HG02938 (cell line): ENCODE results near the gene PRAMEF18.
"Not testable (repeated sequence)": the region's sequence is repeated elsewhere in the genome, so short reads cannot be mapped to it uniquely, and the experiment has no call there.

Source experiments
- ATAC-seq: cut with Tn5 transposase; IDR thresholded peaks from one replicate; pipeline ENCODE4 v1.9.1; 2021; ENCODE audit warnings: mild to moderate bottlenecking, moderate library complexity; ENCODE audit not compliant: unreplicated experiment

PRAMEF18 gene, protein sequence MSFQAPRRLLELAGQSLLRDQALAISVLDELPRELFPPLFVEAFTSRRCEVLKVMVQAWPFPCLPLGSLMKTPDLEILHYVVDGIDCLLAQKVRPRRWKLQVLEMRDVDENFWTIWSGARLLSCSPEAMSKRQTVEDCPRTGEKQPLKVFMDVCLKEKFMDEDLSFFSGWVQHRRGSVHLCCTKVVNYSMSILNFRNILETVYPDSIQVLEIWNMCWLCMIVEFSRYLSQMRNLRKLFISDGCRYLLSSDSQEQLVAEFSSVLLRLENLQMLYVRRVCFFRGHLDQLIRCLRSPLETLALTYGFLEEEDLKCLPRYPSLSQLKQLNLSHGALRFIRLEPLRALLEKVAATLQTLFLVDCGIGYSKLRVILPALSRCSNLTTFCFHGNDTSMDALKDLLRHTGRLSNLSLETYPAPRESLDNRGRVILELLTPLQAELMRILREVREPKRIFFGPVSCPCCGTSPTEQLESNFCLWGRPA

GRCh38 chr1:13225675-13226204 lies at the start of gene PRAMEF18:
TSS of gene PRAMEF18 (minus strand) at chr1:13226154. CDS start at chr1:13226106, 48 bp downstream.
- not testable (repeated sequence) for ATAC-seq

- ATAC-seq: not testable (repeated sequence)
These were observed 39.2 kb upstream of the PRAMEF18 start for GRCh38 chr1:13265124-13265523.

GRCh38 chr1:13253898-13254297 lies 27.9 kb upstream of the PRAMEF18 start, which contains the start of gene PRAMEF5:
TSS of gene PRAMEF5 (plus strand) at chr1:13254198. CDS start at chr1:13259269, 5,071 bp downstream.
- ATAC-seq: not testable (repeated sequence)

GRCh38 chr1:13247122-13247521 lies 21.2 kb upstream of the PRAMEF18 start:
- ATAC-seq: not testable (repeated sequence)

DNA sequence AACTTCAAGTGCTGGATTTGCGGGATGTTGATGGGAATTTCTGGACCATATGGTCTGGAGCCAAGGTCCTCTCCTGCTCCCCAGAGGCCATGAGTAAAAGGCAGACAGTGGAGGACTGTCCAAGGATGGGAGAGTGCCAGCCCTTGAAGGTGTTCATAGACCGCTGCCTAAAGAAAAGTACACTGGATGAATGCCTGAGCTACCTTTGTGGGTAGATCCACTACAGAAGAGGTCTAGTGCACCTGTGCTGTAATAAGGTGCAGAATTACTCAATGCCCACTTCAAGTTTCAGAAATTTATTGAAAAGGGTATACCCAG lies 20.6 kb upstream of the PRAMEF18 start:
- not testable (repeated sequence) for ATAC-seq

GRCh38 chr1:13245841-13246553 lies 20.0 kb upstream of the PRAMEF18 start:
- not testable (repeated sequence) for ATAC-seq

DNA sequence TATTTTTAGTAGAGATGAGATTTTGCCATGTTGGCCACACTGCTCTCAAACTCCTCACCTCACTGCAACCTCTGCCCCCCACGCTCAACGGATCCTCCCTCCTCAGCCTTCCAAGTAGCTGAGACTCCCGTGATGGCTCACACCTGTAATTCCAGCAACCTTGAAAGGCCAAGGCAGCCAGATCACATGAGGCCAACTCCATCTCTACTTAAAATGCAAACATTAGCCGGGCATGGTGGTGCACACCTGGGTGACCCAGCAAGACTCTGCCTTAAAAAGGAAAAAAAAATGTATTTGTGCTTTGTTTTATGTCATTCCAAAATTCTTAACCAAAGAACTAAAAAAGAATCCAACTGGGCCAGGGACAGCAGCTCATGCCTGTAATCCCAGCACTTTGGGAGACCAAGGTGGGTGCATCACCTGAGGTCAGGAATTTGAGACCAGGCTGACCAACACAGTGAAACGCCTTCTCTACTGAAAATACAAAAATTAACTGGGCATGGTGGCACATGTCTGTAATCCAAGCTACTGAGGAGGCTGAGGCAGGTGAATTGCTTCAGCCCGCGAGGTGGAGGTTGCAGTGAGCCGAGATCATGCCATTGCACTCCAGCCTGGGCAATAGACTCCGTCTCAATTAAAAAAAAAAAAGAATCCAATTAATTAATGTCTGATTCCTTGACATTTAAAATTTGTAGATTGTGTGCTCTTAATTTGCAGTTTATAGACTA lies 17.7 kb upstream of the PRAMEF18 start:
- ATAC-seq: not testable (repeated sequence)

GRCh38 chr1:13239633-13240032 lies 13.7 kb upstream of the PRAMEF18 start:
- not testable (repeated sequence) for ATAC-seq

GRCh38 chr1:13237572-13237971 lies 11.6 kb upstream of the PRAMEF18 start:
- not testable (repeated sequence) for ATAC-seq

GRCh38 chr1:13234057-13234456 lies 8.1 kb upstream of the PRAMEF18 start:
- ATAC-seq: not testable (repeated sequence)

DNA sequence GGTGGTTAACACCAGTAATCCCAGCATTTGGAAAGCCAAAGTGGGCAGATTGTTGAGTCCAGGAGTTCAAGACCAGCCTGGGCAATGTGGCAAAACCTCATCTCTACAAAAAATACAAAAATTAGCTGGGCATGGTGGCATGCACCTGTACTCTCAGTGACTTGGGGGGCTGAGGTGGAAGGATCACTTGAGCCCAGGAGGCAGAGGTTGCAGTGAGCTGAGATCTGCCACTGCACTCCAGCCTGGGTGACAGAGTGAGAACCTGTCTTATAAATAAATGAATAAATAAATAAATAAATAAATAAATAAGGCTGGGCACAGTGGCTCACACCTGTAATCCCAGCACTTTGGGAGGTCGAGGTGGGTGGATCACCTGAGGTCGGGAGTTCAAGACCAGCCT lies 6.1 kb upstream of the PRAMEF18 start:
- not testable (repeated sequence) for ATAC-seq

DNA sequence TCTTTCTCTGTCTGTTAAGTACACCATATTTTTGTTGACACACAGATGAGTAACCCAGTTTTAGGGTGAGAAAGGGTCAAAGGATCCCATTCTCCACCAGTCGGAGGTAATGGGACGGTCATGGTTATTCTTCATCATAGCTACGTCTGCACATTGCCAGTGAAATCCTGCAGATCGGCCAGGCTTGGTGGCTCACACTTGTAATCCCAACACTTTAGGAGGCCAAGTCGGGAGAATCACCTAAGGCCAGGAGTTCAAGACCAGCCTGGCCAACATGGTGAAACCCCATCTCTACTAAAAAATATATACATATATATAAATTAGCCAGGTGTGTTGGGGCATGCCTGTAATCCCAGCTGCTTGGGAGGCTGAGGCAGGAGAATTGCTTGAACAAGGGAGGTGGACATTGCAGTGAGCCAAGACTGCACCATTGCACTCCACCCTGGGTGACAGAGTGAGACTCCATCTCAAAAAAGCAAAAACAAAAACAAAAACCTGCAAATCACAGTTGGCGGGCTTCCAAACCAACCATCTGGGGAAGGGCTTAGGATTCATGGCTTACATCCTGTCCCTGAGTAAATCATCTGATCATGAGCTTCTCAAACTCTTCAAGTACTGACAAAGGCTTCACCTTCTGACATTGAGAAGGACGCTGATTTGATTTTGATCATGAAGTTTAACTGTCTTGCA lies 5.3 kb upstream of the PRAMEF18 start:
- not testable (repeated sequence) for ATAC-seq

DNA sequence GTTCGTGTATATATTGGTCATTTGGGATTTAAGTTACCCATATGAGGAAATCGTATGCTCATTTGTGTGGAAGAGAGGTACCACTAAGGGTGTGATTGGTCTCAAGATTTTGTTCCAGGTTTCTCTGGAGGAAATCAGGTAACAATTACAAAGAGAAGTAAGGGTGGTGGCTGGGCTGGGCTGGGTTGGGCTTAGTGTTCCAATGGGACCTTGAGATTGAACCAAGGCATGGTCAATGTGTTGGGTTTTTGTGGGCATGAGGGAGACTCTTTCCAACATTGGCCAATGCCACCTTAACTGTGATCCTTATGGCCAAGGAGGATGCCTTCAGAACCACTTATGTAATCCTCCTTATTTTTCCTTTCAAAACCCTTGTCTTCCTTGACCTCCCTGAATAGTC lies 4.6 kb upstream of the PRAMEF18 start:
- not testable (repeated sequence) for ATAC-seq

GRCh38 chr1:13230096-13230495 lies 4.1 kb upstream of the PRAMEF18 start:
- ATAC-seq: not testable (repeated sequence)

GRCh38 chr1:13228343-13228781 lies 2.4 kb upstream of the PRAMEF18 start:
- ATAC-seq: no peak

GRCh38 chr1:13227271-13228055 lies 1.5 kb upstream of the PRAMEF18 start:
- not testable (repeated sequence) for ATAC-seq

GRCh38 chr1:13224480-13225060 lies 1.4 kb downstream of the PRAMEF18 start:
- ATAC-seq: no peak

GRCh38 chr1:13222788-13223187 lies 3.2 kb downstream of the PRAMEF18 start:
- not testable (repeated sequence) for ATAC-seq

DNA sequence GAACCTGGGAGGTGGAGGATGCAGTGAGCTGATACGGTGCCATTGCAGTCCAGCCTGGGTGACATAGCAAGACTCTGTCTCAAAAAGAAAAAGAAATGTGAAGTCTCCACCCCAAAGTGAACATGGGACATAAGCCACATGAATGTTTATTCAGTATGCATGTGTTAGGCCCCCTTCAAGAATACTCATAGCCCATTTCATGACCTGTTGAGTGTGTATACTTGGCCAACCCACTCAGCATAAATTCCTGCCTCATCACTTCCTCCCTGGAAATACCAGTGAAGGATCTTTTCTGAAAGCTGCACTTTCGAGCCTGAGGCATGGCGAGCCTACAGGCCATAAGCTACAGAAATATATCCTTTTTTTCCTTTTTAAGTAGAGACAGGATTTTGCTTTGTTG lies 6.8 kb downstream of the PRAMEF18 start:
- ATAC-seq: not testable (repeated sequence)
